ENCODE data around the gene F2RL2.

Gene F2RL2

GRCh38 chr5:76583163-76584047 lies 39.8 kb downstream of the F2RL2 start:
- no peak for DNase-seq (ENCODE audit: low read depth)

DNA sequence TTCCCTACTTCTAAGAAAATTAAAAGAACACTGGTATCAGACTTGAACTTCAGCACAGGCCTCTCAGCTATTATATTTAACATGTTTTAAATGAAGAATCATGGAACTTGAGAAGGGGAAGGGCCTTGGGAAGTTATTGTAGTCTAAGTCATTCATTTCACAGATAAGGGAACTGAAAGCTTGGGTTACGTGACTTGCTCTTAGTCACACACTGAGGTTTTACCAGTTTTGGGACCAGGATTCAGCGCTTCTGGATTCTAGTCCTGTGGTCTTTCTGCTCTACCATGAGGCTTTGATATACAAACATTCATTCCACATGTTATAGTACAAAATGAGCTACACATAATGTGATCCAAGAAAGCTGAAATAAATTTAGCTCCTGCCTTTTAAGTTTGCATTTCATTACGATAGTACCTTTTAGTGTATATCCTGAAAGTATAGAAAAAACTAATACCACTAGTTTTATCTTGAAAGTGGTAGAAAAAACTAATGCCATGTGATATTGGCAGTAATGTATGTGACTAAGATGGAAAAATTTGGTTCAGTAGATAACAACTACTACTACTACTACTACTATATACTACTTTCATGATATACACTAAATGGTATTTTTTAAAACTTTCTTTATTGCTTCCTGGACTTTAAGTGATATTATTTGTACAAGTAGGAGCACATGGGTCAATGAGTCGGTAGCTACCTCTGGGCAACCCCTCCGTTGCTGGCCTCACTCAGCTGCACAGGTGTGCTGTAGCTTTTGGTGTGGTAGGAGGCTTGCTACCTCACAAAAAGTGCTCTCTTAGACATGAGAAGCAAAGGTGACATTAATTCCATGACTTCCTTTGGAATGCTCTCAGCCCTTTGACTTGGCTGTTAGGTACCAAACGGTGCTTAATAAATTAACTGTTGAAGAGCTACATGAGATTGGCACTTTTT lies 40.7 kb downstream of the F2RL2 start:
- peak; percentile 8 for DNase-seq (ENCODE audit: low read depth)

DNA sequence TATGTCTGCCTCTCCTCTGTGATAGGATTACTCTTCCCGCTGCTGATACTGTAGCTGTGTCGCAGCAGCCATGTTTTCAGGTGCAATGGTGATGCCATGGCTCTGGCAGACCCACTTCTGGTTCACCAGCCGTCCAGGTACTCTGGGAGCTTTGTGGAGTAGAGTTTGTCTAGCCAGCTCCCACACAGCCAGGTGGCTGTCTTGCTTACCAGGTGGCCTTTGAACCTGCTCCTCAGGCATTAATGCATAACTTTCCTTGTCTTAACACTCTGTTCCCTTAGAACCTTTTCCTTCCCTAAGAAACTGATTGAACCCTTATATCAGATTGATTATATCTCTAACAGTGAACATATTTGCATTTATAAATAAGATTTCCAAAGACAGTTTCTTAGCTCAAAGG lies 42.2 kb downstream of the F2RL2 start:
- no peak for DNase-seq (ENCODE audit: low read depth)

DNA sequence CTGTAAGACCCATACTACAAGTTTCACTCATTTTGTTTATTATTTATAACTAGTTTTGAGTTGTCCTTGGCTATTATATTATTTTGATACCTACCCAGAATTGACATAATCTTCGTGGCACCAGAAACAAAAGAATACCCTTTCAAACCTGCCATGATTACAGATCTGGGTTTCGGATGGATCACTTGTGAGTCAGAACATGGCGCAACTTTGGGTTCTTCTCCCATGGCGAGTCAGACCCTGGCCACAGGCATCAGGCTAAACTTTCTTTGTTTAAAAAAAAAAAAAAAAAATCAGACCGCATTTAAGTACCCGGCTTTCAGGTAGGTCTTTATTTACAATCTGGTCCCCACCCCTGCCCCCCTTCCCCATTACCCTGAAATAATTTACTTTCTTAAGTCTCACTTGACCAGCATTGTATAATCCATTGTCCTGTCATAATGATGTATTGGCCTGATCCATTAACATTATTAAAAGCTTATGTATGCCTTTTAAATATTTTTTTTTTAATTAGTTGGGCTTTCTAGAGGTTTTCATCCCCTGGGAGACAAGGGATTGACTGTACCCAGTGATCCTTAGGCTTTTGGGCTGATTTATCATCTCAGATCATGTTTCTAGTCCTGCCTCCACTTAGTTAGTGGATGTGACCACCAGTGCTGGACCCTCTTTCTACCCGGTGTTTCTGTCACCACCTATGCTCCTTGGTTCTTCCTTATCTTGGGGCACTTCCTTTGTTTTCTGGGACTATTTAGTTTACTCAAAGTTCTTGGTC lies 43.9 kb downstream of the F2RL2 start:
- no peak for DNase-seq (ENCODE audit: low read depth)

DNA sequence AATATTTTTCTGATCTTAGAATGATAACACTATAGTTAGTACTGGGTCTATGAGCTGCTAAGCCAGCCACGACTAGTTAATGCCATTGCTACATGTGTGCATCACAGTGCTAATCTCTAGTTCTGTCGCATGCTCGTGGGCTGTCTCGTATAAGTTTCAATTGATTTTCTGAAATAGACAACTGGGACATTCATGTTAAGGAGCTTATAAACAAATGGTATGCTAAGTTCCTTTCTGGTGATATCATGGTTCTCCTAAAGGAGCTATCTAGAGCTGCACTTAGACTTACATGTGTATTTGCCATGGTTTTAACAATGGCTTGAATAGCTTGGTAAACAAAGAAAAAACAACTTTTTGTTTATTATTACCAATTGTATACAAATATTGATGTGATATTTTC lies 46.2 kb downstream of the F2RL2 start:
- no peak for DNase-seq (ENCODE audit: low read depth)

DNA sequence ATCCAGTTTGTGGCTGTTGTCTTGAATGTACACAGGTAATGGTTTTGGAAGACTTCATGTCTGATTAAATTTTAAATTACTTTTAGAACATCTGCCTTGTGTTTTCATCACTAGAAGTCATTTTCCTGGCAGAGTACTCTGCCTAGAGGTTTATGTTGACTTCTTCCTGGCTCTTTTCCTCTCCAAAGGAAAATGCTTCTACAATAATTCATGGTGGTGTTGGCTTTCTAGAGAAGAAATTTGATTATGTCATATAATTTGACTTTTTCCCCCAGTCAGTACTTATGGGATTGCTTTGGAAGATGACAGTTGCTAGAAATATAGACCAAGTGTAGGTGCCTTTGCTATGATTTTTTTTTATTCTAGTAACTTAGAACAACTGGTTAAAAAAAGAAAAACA lies 46.8 kb downstream of the F2RL2 start:
- no peak for DNase-seq (ENCODE audit: low read depth)

GRCh38 chr5:76571559-76571958 lies 51.6 kb downstream of the F2RL2 start:
- DNase-seq (ENCODE audit: low read depth) = no peak

DNA sequence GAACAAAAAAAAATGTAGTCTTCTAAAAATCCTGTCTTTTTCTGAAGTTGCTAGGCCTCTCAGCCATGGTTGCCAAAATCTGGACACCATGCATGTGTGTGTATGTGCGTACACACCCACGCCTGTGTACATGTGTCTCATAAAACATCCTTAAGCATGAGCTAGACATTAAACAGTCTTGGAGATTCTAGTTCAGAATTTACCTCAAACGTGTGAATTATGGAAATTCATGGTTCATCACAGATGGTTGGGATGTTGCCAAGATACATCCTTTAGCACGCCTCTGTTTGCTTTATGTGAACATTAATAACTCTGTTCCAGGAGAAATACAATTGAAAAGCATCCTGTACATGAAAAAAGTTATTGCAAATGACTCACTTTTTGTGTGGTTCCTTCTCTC lies 53.0 kb downstream of the F2RL2 start:
- no peak for DNase-seq (ENCODE audit: low read depth)
